HG03139 (cell line): ENCODE data around the gene INPP4B.

ENCODE experiments used
- ATAC-seq: cut with Tn5 transposase; IDR thresholded peaks from one replicate; pipeline ENCODE4 v1.9.1; 2021; ENCODE audit not compliant: unreplicated experiment

The INPP4B gene

DNA sequence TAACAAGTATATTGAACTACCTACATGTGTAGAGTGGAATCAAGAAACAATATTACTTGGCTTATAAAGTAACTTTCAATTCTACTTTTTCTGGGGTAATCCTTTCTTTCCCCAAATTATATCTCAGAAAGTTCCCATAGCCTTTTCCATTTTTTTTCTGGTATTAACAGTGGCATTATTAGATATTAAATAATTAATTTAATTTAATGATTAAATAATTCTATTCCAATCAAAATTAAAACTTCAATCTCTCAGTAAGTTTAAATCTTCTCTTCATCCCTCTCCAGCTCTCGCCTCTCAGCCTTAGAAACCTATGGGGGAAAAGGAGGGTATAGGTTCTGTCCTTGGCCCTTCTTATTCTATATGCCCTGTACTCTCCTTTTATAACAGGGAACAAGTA lies 262.4 kb downstream of the INPP4B start:
- ATAC-seq = no peak

DNA sequence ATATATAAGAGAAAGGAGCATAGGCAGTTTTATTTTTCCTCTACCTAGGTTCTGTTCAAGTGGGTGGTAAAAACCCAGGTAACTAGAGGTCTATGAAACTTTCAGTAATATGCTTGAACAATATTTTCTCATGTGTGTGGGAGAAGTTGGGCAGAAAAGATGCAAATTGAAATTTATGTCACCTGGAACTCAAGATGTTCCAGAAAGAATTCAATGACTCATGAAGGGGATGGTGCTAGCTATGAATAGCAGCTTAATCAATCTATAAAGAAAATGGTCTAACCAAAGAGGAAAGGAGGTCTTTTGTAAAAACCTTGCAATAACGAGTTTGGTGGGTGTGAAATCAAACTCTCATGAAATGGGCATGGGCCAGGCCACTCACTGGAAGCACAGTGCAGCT lies 263.8 kb downstream of the INPP4B start:
- ATAC-seq = no peak

DNA sequence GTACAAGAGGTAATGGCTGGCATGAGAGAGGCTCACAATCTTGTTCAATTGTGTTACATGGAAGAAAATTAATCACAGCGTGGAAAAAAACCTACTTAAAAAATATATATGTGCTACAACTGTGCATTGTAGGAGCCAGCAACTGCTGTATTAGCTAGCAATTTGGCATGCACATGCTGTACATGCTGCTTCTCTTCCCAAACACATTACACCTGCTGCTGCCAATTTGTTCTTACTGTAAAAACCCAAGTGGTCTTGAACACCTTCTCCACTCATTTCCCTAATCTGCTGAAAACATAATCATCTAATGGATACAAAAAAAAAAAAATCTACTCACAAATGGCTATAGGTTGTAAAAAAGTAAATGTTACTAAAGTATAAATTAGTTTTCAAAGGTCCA lies 264.2 kb downstream of the INPP4B start:
- no peak for ATAC-seq

DNA sequence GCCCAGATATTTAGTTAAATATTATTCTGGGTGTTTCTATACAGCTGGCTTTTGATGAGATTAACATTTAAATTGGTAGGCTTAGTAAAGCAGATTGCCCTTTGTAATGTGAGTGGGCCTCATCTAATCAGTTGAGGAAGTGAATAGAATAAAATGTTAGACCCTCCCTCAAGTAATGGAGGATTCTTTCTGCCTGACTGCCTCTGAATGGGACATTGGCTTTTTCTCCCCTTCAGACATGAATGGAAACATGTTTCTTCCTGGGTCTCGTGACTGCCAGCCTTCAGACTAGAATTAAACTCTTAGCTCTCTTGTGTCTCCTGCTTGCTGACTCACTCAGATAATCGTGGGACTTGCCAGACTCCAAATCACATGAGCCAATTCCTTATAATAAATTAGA lies 266.7 kb downstream of the INPP4B start:
- no peak for ATAC-seq

DNA sequence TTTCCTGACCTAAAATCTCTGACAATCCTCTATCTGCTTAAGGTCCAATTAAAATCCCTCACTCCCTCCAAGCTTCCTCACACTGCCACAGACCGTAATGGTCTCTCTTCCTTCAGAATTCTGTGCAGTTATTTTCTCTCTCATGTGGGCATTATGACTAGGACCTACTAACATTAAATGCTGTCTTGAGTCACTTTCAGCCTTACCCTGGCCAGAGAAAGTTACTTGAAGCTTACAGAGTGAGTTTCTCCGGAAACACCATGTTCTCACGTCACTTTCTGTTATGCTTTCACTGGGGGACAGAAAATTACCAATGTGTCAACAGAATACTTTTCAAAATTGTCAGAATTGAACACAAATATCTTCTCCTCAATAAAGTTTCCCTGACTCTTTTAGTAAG lies 271.8 kb downstream of the INPP4B start:
- no peak for ATAC-seq

DNA sequence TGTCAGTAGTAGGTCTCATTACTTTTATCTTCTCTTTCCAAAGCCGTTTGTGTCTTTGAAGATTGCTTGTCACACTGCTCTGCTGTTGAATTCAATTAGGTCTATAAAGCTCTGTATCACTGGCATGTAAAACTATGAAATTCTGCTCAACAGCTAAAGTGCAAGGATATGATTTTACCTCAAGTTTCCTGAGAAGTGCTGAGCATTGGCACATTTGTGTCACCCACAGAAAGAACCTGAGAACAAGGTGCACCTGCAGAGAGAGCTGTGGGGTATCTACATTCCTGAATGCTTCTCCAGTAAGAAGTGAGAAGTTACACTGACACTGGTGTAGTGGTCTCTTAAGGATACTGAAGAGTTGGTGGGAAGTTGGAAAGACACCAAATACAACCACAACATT lies 274.0 kb downstream of the INPP4B start:
- ATAC-seq = no peak

DNA sequence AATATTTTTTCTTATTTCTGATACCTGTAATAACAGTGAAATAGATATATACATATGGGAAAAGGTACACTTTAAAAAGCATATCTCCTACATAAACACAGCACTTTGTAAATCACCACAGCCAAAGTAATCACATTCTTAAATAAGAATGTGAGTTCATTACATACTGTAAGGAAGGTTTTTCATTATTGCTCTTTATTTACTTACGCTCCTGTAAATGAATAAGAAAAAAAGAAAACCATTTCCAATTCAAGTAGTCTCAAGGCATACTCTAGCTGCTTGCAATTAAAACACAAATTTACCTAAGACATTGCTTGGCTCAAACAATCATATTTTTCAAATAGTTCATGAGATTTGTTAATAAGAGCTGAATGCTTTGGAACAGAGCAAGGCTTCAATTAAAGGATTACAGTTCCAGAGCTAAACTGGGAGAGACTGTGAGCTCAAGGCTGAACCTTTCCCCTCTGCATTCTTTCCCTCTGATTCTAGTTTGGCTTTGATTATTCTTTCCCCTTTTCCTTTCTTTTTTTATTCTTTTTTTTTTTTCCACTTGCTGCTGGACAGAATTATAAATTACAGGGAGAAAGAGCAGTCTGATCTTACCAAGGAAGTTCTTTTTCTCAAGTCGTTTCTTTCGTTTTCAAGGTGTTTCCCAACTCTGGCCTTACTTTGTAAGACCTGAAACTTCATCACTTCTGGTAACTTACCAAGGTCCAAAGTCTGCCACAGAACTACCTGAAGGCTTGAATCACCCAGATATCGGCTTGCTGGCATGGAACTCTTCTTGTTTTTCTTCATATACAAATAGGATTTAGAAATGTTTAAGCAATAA lies 278.3 kb downstream of the INPP4B start:
- ATAC-seq = no peak

DNA sequence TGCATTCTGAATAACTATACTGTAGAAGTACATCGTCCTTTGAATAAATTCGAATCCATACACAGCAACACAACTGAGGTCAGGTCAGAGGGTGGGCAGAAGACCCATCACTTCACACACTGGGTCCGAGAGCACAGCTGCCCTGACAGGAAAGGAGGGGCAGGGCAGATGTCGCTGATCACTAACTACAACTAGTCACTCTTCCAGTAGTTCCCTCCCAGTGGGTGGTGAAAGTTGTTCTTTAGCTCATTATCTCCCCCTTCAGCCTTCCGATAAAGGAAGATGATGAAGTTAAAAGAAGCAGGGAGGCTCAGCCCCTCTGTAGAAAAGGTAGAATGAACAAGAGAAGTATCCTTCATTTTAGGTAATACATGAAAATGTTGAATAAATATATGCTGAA lies 278.9 kb downstream of the INPP4B start:
- ATAC-seq = no peak

DNA sequence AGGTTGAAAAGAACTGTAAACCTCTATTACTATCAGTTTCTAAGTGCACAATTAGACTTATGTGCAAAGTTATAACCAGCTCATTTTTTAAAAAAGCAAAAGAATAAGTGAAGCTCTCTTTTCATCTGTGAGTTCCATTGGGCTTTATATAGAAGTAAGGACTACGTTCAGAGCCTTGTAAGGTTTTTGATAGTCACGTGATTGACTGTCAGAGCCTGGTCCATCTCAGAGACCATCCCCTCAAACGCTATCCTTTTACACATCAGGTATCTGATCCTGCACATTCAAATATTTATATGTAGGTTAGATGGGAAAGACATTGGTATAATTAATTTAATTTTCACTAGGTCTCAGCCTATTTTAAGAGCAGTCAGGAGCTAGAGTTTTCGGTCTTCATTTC lies 279.3 kb downstream of the INPP4B start:
- ATAC-seq = no peak

DNA sequence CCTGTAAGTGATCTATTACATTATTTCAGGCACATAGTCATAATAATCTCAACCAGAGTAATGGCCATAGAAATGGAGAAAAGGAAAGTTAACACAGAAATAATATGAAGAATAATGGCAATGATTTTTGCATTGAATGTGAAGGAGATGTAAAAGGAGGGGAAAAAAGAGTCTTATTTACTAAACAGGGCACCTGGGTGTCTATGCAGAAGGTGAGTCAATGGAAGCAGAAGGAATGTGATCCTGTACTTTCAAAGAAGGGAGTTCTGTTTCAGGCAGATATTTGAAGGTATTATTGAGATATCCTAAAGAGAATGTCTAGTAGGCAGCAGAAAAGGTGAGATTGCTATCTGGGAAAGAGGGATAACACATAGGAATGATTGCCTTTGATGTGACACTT lies 279.9 kb downstream of the INPP4B start:
- no peak for ATAC-seq

DNA sequence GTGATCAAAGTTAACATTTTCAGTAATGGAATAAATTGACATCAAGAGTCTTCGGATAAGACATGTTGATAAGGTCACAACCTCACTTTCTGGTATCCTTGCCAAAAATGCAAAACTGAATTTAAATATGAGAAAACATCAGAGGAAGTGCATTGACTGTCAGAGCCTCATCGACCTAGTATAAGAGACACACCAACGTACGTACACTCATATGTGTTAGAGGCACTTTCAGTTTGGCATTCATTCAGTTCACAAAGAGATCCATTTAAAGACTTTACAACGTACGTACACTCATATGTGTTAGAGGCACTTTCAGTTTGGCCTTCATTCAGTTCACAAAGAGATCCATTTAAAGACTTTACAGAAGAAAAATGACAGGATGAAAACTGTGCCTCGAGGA lies 280.3 kb downstream of the INPP4B start:
- no peak for ATAC-seq

DNA sequence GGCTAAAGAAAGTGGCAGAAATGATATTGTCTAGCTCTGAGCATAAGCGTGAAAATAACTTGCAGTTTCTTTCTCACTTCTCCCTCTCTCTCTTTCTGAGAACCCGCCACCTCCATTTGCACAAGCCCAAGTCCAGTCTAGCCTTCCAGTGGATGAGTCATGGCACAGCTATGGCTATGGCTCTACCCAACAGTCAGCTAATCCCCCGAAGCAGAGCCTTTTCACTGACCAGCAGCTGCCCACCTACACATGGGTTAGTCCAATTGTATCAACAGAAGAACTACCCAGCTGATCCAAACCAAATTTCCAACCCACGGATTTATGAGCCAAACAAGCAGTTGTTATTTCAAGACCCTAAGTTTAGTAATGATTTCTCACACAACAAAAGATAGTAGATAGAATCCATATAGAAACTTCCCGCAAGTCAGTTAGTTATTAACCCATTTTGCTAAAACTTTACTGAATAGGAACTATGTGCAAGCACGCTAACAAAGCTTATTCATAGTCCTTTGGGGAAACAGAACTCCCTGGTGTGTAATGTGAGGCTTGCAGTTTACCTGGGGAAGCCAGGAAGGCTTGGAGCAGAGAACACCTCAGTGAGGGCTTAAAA lies 282.3 kb downstream of the INPP4B start:
- no peak for ATAC-seq

DNA sequence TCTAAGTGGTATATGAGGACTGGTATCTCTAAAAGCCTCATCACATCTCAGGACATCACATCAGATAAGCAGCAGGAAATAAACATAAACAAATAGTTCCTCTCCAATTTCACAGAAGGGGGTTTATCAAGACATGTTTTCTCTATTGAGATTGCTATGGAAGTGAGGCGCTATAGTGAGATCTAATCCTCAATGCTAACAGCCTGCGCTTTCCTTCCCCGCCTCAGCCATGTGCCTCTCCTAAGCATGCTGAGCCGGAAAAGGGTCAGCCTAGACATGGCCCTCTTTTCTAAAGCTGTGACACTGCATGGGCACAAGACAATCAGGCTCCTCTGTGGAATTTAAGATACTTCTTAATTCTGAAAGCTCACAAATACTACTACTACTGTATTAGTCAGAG lies 286.1 kb downstream of the INPP4B start:
- no peak for ATAC-seq

DNA sequence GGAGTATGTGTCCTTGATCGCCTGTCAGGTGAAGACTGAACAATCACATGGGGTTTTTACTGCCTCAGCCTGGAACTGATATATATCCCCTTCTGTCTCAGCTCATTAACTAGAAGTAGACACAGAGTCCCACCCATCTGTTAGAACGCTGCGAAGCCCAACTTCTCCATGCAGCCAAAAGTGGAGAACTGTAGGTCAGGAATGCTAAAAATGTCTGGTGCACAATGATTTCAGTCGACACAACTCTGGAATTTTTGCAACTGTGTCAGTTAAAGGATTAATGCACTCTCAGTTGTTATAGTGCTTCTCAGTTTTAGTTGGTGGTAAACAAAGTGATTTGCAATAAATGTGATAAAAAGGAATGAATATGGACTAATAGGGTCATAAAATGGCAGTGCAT lies 287.2 kb downstream of the INPP4B start:
- ATAC-seq = no peak

DNA sequence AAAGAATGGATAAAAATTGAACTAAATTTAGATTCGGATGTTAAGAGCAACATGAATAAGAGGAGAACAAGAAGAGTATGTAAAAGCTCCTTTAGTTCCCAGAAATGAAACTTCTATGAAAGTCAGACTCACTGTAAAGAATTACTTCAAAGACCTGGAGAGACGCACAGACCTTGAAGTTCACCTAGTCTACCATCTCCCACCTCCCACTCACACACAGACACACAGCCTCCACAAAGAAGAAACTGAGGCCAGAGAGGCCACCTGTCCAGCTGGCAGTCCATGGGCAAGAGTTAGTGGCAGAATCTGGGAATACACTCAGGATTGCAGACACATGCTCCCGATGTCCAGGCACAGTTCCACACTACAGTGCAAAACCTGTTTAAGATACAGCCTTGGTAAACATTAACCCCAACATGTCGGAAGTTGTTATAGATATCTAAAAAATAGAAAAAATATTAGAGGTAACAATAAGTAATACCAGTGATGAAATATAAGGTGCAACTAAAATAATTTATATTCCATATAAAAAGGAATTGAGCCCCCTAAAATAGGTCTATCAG lies 288.8 kb downstream of the INPP4B start:
- no peak for ATAC-seq

DNA sequence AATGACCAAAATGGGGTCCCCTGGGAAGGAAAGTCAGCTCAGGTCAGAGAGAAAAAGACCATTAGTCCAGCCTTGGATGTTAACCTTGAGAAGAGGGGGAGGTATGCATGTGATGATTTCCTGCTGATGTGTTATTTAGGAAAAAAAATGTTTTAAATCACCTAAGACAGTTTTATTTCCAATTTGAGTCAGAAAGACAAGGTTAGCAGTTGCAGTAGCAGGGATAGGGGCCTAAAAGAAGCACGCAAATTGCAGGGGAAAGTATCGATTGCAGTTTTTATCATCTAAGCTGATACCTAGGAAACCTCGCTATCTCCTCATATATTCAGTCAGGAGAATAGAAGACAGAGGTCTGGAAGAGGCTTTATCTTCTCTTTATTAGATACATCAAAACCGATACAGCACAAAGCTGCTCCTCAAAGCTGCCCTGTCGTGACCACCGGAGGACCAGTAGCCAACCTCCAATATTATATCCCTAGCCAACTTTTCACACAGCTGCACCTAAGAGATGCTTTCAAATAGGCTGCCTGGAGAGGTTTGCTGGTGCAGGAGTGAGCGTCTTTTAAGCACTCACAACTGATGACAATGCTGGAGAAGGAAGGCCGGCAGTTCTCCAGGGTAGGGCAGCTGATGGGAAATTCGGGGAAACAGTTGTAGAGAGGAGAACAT lies 289.4 kb downstream of the INPP4B start:
- no peak for ATAC-seq

DNA sequence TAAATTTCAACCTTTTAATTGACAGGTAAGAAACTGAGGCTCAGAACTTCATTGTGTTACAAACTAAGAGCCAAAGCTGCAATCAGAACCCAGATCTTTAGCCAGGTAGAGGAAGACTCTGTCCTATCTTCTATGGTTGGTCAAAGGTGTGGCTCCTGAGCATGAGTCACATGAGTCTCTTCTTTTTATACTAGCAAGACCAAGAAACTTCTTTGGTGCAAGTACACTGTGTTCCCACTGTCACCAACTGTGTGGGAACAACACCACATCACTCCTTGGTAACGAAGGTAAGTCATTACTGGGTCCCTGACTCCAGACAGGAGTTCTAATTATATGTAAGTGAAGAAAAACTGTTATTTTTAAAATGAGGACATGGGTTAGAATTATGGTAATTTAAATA lies 290.1 kb downstream of the INPP4B start:
- no peak for ATAC-seq

DNA sequence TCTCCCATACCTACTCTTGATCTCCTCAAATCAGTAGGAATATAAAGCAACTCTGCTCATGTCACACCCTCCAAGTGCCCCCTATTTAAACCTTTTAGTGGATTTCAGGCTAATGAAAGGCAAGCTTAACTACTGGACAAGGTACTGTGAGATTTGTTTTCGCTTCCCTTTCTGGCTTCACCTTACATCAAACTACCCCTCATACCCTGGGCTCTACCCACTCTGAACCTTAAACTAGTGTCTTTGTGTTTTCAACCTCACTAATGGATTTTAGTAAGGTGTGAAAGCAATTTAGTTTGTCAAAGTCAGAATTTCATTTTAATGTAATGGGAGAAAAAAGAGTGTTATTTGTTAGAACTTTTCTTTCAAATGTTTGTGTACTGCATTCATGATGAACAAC lies 291.7 kb downstream of the INPP4B start:
- no peak for ATAC-seq

DNA sequence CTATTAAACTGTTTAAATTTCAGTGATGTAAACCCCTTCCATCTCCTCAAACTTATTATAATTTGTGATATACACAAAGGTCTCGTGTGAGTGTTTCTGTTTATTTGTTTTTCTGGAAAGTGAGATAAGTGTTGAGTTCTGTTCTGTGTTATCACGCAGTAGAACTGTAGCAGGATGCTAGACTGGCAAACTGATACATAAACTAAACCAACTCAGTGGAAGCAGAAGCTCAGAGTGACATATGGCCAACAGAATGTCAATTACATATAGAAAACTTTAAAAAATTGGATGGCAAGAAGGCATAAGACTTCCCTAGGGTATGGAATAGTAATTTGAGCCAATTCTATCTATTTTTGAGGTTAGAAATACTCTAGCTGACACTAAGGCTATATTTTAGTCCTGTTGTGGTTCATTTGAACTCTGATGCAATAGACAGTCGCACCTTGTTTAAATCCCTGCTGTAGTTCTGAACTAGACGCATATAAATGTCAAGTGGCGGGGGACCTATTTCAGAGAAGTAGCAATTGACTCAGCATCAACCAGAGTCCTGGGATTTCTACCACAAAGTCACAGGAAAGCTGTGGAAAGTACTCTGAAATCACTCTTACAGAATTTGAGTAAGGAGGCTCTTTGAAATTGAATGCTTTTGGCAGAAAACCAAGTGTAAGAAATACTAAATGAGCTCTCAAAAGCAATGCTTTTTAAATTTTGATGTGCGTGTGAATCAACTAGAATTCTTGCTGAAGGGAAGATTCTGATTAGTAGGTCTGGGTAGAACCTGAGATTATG lies 294.4 kb downstream of the INPP4B start:
- no peak for ATAC-seq

DNA sequence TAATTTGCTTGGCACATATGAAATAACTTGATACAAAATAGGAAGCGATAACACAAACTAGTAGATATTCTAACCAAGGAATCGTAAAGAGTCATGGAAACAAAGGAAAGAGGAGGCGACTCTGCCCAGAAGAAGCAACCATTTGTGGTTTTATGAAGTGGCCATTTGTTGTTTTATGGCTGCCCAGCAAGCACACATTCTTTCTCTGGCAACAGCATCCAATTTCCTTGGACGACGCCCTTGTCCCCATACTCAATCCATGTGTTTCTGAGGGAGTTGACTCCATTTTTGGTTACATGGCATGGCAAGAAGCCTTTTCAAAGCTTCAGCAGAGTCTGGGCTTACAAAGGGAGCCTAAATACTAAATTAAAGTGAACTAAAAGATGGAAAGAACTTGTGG lies 295.1 kb downstream of the INPP4B start:
- no peak for ATAC-seq
